HCT116 (cell line): Measurements from ENCODE around the gene TEX48.

ENCODE experiments used
- EZH2 ChIP-seq: fragments of 200-600 bp; sonication (generic); IDR thresholded peaks from 2 replicates; pipeline ENCODE4 v1.6.1; 2017; ENCODE audit warnings: antibody characterized with exemption, mixed run types
- POLR2A ChIP-seq: IDR thresholded peaks from 2 replicates; pipeline ENCODE4 v1.7.0; 2011; ENCODE audit warnings: borderline replicate concordance; ENCODE audit not compliant: insufficient read depth, insufficient read length; ENCODE audit errors: extremely low read depth
- POLR2AphosphoS5 ChIP-seq: IDR thresholded peaks from 2 replicates; pipeline ENCODE4 v1.6.1; 2011; ENCODE audit warnings: mild to moderate bottlenecking, low read depth, low read length, moderate library complexity
- RAD21 ChIP-seq: IDR thresholded peaks from 2 replicates; pipeline ENCODE4 v1.6.1; 2012; ENCODE audit warnings: low read depth, mild to moderate bottlenecking
- SIN3A ChIP-seq: IDR thresholded peaks from 2 replicates; pipeline ENCODE4 v1.6.1; 2012; ENCODE audit warnings: low read depth
- SP1 ChIP-seq: IDR thresholded peaks from 2 replicates; pipeline ENCODE4 v1.6.1; 2012; ENCODE audit warnings: low read depth
- SRF ChIP-seq: IDR thresholded peaks from 2 replicates; pipeline ENCODE4 v1.6.1; 2012; ENCODE audit warnings: low read depth
- YY1 ChIP-seq: IDR thresholded peaks from 2 replicates; pipeline ENCODE4 v1.6.1; 2011; ENCODE audit warnings: low read length, low read depth, moderate library complexity, mild to moderate bottlenecking; ENCODE audit not compliant: insufficient replicate concordance; ENCODE audit errors: extremely low read depth
- TF ChIP-seq, protein P1 (sequence below), 3 experiments: fragments of 200-600 bp in 1 of 3; sonication (generic) in 1 of 3; IDR thresholded peaks in 2 of 3; conservative IDR thresholded peaks in 1 of 3; 2 replicates each; pipeline ENCODE4 v1.5.1; 2012 to 2017; ENCODE audit warnings: low read depth in 2 of 3, low read length in 2 of 3, antibody characterized with exemption in 1 of 3, borderline replicate concordance in 1 of 3, control low read depth in 1 of 3, mild to moderate bottlenecking in 1 of 3, mixed read lengths in 1 of 3, mixed run types in 1 of 3, moderate library complexity in 1 of 3; ENCODE audit not compliant: insufficient read depth in 1 of 3
- TF ChIP-seq, protein P2 (sequence below): IDR thresholded peaks from 2 replicates; pipeline ENCODE4 v1.6.1; 2012

GRCh38 chr9:114720086-114720676 lies 38.2 kb upstream of the TEX48 start:
- TF ChIP-seq, protein P1, sequence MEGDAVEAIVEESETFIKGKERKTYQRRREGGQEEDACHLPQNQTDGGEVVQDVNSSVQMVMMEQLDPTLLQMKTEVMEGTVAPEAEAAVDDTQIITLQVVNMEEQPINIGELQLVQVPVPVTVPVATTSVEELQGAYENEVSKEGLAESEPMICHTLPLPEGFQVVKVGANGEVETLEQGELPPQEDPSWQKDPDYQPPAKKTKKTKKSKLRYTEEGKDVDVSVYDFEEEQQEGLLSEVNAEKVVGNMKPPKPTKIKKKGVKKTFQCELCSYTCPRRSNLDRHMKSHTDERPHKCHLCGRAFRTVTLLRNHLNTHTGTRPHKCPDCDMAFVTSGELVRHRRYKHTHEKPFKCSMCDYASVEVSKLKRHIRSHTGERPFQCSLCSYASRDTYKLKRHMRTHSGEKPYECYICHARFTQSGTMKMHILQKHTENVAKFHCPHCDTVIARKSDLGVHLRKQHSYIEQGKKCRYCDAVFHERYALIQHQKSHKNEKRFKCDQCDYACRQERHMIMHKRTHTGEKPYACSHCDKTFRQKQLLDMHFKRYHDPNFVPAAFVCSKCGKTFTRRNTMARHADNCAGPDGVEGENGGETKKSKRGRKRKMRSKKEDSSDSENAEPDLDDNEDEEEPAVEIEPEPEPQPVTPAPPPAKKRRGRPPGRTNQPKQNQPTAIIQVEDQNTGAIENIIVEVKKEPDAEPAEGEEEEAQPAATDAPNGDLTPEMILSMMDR (IDR thresholded peaks at IDR 0.05 in 2 of 3, conservative IDR thresholded peaks at IDR 0.05 in 1 of 3; ENCODE audit: borderline replicate concordance in 1 of 3, insufficient read depth in 1 of 3, low read depth in 2 of 3, low read length in 2 of 3), result no peak
- TF ChIP-seq POLR2A, result no peak
- no peak for TF ChIP-seq YY1
- no peak for TF ChIP-seq POLR2AphosphoS5
- no peak for TF ChIP-seq SRF
- no peak for TF ChIP-seq RAD21
- TF ChIP-seq, protein P2, sequence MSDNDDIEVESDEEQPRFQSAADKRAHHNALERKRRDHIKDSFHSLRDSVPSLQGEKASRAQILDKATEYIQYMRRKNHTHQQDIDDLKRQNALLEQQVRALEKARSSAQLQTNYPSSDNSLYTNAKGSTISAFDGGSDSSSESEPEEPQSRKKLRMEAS, result no peak
- TF ChIP-seq EZH2, result no peak
- TF ChIP-seq SIN3A, result no peak
- no peak for TF ChIP-seq SP1
